GM12892 (cell line): ENCODE measurements around the gene PSMB7.

Source experiments
- POLR2A ChIP-seq: IDR thresholded peaks from 2 replicates; pipeline ENCODE4 v1.6.1; 2011; ENCODE audit warnings: low read depth, low read length, control low read depth
- POLR2AphosphoS5 ChIP-seq: IDR thresholded peaks from 2 replicates; pipeline ENCODE4 v1.6.1; 2011; ENCODE audit warnings: low read depth, low read length, control low read depth

DNA sequence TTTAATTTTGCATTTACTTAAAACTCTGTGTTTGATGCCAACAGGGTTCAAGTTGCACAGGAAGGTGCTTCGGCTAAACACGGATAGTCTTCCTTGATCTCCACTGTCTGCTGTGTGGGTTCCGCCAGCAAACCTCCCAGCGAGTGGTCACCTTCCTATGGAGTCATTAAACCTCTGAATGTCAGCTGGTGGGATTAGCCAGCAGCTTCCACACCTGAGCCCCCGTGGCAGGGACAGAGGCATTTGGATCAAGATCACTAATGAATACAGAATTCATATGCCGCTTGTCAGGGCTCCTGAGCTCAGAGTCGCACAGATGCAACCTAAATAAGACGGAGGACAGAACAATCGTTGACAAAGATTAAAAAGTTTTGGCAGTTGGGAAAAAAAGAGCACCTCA is 39.5 kb downstream of the PSMB7 start:
- TF ChIP-seq POLR2A = no peak
- no peak for TF ChIP-seq POLR2AphosphoS5
